Neuronal stem cell (in vitro differentiated cells): ENCODE results near the gene XIST.

Source experiments
- DNase-seq: peaks from one replicate; pipeline ENCODE4 v3.0.0-alpha.2; 2013; ENCODE audit warnings: low spot score
- H2AFZ ChIP-seq: one replicate; pipeline ENCODE4 v1.6.1; 2013; ENCODE audit warnings: mild to moderate bottlenecking, low read length, inconsistent platforms
- H2AK5ac ChIP-seq: 2 replicates; pipeline ENCODE4 v1.6.1; 2013; ENCODE audit warnings: low read depth, mild to moderate bottlenecking, inconsistent platforms, low read length, moderate library complexity, mixed read lengths
- H2BK120ac ChIP-seq: 2 replicates; pipeline ENCODE4 v1.6.1; 2013; ENCODE audit warnings: low read depth, mild to moderate bottlenecking, inconsistent platforms, low read length, moderate library complexity, mixed read lengths
- H2BK12ac ChIP-seq: one replicate; pipeline ENCODE4 v1.6.1; 2013; ENCODE audit warnings: low read length, inconsistent platforms
- H2BK15ac ChIP-seq: 2 replicates; pipeline ENCODE4 v1.6.1; 2013; ENCODE audit warnings: mild to moderate bottlenecking, low read length, inconsistent platforms, mixed read lengths
- H2BK5ac ChIP-seq: one replicate; pipeline ENCODE4 v1.6.1; 2013; ENCODE audit warnings: inconsistent platforms, mild to moderate bottlenecking, low read length, moderate library complexity
- H3K14ac ChIP-seq: one replicate; pipeline ENCODE4 v1.6.1; 2013; ENCODE audit warnings: low read length, inconsistent platforms
- H3K18ac ChIP-seq: 2 replicates; pipeline ENCODE4 v1.6.1; 2013; ENCODE audit warnings: low read length, inconsistent platforms
- H3K23ac ChIP-seq: 2 replicates; pipeline ENCODE4 v1.6.1; 2013; ENCODE audit warnings: low read depth, mild to moderate bottlenecking, mixed read lengths, low read length, inconsistent platforms; ENCODE audit not compliant: poor library complexity
- H3K27ac ChIP-seq: replicated peaks from 3 replicates; pipeline ENCODE4 v1.5.1; 2013; ENCODE audit warnings: low read length, inconsistent platforms
- H3K27me3 ChIP-seq, 3 experiments: 2 replicates each; pipeline ENCODE4 v1.6.1; 2013; ENCODE audit warnings: low read length in 3 of 3, mild to moderate bottlenecking in 2 of 3, inconsistent platforms in 1 of 3, low read depth in 1 of 3, mixed read lengths in 1 of 3, moderate library complexity in 1 of 3; ENCODE audit not compliant: control insufficient read depth in 3 of 3, insufficient read depth in 3 of 3
- H3K36me3 ChIP-seq, 2 donors: replicated peaks in 1 of 2; 2 replicates each; pipeline ENCODE4 v1.6.1; 2013; ENCODE audit warnings: low read length in 2 of 2; ENCODE audit not compliant: control insufficient read depth in 2 of 2, insufficient read depth in 2 of 2
- H3K4ac ChIP-seq: 2 replicates; pipeline ENCODE4 v1.6.1; 2013; ENCODE audit warnings: inconsistent platforms, mild to moderate bottlenecking, low read length, moderate library complexity
- H3K4me1 ChIP-seq, 2 donors: 1 replicate in 1 of 2; 2 replicates in 1 of 2; pipeline ENCODE4 v1.6.1; 2013; ENCODE audit warnings: low read length in 2 of 2, low read depth in 1 of 2; ENCODE audit not compliant: control insufficient read depth in 2 of 2, insufficient read depth in 1 of 2
- H3K4me2 ChIP-seq: one replicate; pipeline ENCODE4 v1.6.1; 2013; ENCODE audit warnings: mild to moderate bottlenecking, low read length, inconsistent platforms; ENCODE audit not compliant: insufficient read depth, poor library complexity, severe bottlenecking
- H3K4me3 ChIP-seq, 2 donors: 2 replicates each; pipeline ENCODE4 v1.5.1; 2013; ENCODE audit warnings: low read length in 2 of 2, mild to moderate bottlenecking in 2 of 2, inconsistent platforms in 1 of 2, moderate library complexity in 1 of 2
- H3K79me1 ChIP-seq: one replicate; pipeline ENCODE4 v1.6.1; 2013; ENCODE audit warnings: low read depth, mild to moderate bottlenecking, inconsistent platforms, low read length, moderate library complexity
- H3K9ac ChIP-seq: one replicate; pipeline ENCODE4 v1.6.1; 2013; ENCODE audit warnings: mild to moderate bottlenecking, low read depth, low read length, inconsistent platforms; ENCODE audit not compliant: poor library complexity
- H3K9me3 ChIP-seq, 2 donors: replicated peaks in 1 of 2; 2 replicates each; pipeline versions ENCODE3 to v1.6.1; 2013; ENCODE audit warnings: low read length in 2 of 2, mild to moderate bottlenecking in 2 of 2, inconsistent platforms in 1 of 2, low read depth in 1 of 2, mixed read lengths in 1 of 2, moderate library complexity in 1 of 2; ENCODE audit not compliant: control insufficient read depth in 2 of 2, insufficient read depth in 1 of 2
- H4K8ac ChIP-seq: one replicate; pipeline ENCODE4 v1.6.1; 2013; ENCODE audit warnings: low read depth, mild to moderate bottlenecking, inconsistent platforms, low read length, moderate library complexity
- H4K91ac ChIP-seq: one replicate; pipeline ENCODE4 v1.6.1; 2013; ENCODE audit warnings: low read length, low read depth, mild to moderate bottlenecking, inconsistent platforms; ENCODE audit not compliant: poor library complexity
- WGBS, 2 donors: extraction: QIAGEN DNeasy Blood & Tissue Kit; methylation state at CpG; one replicate each; pipeline ENCODE4 v1.1.7; 2013; ENCODE audit warnings: missing lambda C conversion rate in 2 of 2, mixed read lengths in 1 of 2; ENCODE audit not compliant: insufficient read length in 2 of 2, insufficient replicate concordance in 1 of 2; ENCODE audit errors: extremely low coverage in 2 of 2; 5-methylcytosine and 5-hydroxymethylcytosine counted together

The XIST gene

DNA sequence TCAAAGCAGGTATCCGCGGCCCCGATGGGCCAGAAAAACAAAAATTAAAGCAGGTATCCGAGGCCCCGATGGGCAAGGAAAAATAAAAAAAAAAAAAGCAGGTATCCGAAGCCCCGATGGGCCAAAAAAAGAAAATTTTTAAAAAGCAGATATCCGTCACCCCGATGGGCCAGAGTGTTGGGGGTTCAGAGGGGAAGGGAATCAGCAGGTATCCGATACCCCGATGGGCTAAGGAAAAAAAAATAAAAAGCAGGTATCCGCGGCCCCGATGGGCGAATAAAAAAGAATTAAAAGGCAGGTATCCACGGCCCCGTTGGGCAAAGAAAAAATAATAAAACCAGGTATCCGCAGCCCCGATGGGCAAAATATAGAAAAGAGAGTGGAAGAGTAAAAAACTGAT is 492 bp downstream of the XIST start:
- H3K4me2 ChIP-seq = no peak overlapping the region
- no peak overlapping the region for H3K23ac ChIP-seq
- no peak overlapping the region for H4K91ac ChIP-seq
- H3K27ac ChIP-seq = no peak overlapping the region
- no peak overlapping the region for H2AK5ac ChIP-seq
- H2BK12ac ChIP-seq = no peak overlapping the region
- H3K36me3 ChIP-seq = peaks cover 0 to 32% of the 10 kb centered on the region in 2 donors
- WGBS, 2 donors = no CpG with 5 or more reads among the region's 19 CpGs
- H2BK120ac ChIP-seq = no peak overlapping the region
- no peaks in the 10 kb centered on the region for H3K9me3 ChIP-seq
- H3K4me1 ChIP-seq = peaks cover 0 to 6% of the 10 kb centered on the region in 2 donors
- no peak overlapping the region for H3K18ac ChIP-seq
- no peaks in the 10 kb centered on the region for H3K79me1 ChIP-seq
- no peaks in the 10 kb centered on the region for H3K27me3 ChIP-seq
- no peak overlapping the region for H3K9ac ChIP-seq
- H3K4ac ChIP-seq = no peak overlapping the region
- DNase-seq = no peak
- H2BK5ac ChIP-seq = no peak overlapping the region
- no peak overlapping the region for H4K8ac ChIP-seq
- peak overlapping the region in 1 of 2 donors; percentile 64 for H3K4me3 ChIP-seq
- no peak overlapping the region for H3K14ac ChIP-seq
- no peak overlapping the region for H2AFZ ChIP-seq
- H2BK15ac ChIP-seq = no peak overlapping the region

DNA sequence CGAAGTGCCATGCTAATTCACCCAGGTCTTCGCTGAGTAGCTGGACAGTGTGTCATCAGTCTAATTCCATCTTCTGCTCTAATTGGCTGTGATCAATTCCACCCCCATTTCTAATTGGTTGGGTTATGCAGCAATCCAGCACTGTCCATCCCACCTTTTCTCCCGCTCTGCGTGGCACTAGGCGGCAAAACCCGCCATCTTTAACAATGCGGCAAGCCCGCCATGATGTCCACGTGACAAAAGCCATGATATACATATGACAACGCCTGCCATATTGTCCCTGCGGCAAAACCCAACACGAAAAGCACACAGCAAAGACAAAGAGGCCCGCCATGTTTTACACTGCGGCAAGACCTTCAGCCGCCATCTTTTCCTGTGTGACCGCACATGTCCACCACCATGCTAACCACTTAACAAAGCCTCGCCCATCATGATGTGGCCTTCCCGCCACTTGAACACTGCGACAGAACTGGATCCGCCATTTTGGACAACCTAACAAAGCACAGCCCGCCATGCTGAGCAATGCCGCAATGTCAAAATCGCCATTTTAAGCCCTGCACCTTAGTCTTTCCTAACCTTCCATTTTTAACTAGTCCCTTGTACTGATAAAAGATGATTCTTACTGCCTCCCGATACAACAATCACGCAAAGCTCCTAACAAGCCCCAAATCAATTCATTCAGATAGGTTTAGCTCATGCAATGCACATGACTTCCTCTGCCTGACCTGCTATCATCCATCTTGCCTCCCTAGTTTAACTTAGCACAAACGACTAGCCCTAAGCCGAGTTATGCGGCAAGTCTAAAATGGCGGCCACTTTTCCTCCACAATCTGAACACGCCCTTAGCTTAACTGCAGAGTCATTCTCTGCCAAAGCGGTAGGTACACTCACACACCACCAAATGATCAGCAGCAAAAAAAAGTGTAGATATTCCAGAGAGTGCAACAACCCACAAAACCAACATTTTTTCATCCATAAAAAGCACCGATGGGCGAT is 1.2 kb downstream of the XIST start:
- Histone ChIP-seq H3K18ac (no peak overlapping the region), H3K4me2 (no peak overlapping the region), H2BK120ac (no peak overlapping the region), H3K9me3 (no peaks in the 10 kb centered on the region), H3K4me3 (peak overlapping the region in 1 of 2 donors; percentile 70), H3K4ac (no peak overlapping the region), H3K14ac (no peak overlapping the region), H3K27me3 (no peaks in the 10 kb centered on the region), H2BK5ac (no peak overlapping the region), H2AK5ac (no peak overlapping the region), H3K9ac (no peak overlapping the region), H2BK15ac (no peak overlapping the region), H3K4me1 (peaks cover 0 to 12% of the 10 kb centered on the region in 2 donors), H3K79me1 (no peaks in the 10 kb centered on the region), H4K91ac (no peak overlapping the region), H2BK12ac (no peak overlapping the region), H2AFZ (peak overlapping the region; percentile 54), H3K36me3 (peaks cover 0 to 39% of the 10 kb centered on the region in 2 donors), H3K27ac (no peak overlapping the region), H4K8ac (no peak overlapping the region), H3K23ac (no peak overlapping the region)
- DNase-seq = no peak
- no CpG with 5 or more reads among the region's 33 CpGs for WGBS, 2 donors

DNA sequence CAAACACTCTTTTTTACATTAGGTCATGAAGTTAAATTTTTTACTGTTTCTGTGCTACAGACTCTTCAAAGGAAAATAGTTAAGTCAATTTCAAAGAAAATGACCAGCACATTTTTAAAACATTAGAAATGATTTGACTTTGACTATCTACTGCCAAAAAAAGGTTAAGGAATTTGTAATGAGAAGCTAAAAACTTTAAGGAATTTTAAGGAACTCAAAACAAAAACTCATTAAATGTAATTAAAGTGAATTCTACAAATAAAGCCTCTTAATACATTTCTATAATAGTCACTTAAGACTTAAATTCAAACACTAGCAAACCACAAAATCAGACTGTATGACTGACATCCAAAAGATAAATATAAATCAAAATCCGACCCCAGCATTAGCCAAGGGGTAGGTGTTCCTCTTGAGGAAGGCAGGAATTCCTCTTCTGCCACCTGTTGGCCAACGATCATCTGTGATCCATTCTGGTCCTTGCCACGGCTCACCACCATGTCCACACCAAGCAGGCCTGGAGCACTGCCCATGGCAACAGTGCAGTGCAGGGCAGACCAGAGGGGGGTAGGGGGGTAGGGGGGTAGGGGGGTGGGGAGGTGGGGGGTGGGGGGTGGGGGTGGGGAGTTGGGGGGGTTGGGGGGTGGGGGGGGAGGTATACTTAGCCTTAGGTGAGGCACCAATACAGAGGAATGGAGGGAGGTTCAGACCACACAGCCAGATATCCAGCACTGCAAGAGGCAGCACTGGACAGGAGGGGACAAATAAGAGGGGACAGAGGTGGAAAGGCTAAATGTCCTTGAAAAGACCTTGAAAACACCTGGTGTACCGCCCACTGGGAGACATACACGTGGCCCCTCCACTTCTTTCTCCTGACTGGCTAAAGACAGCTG is 2.1 kb downstream of the XIST start:
- H3K4ac ChIP-seq = no peak overlapping the region
- H3K4me3 ChIP-seq = peak overlapping the region in 1 of 2 donors; percentile 70
- peaks cover 0 to 48% of the 10 kb centered on the region in 2 donors for H3K36me3 ChIP-seq
- no peak overlapping the region for H4K91ac ChIP-seq
- H3K14ac ChIP-seq = no peak overlapping the region
- H2BK120ac ChIP-seq = no peak overlapping the region
- no peak overlapping the region for H2BK5ac ChIP-seq
- H3K9ac ChIP-seq = no peak overlapping the region
- no peaks in the 10 kb centered on the region for H3K27me3 ChIP-seq
- whole genome bisulfite sequencing, 2 donors = no CpG with 5 or more reads among the region's 5 CpGs
- no peaks in the 10 kb centered on the region for H3K9me3 ChIP-seq
- no peak overlapping the region for H3K18ac ChIP-seq
- no peak for DNase-seq
- no peak overlapping the region for H2BK15ac ChIP-seq
- H3K79me1 ChIP-seq = no peaks in the 10 kb centered on the region
- H3K4me1 ChIP-seq = peaks cover 0 to 12% of the 10 kb centered on the region in 2 donors
- no peak overlapping the region for H2AK5ac ChIP-seq
- no peak overlapping the region for H3K23ac ChIP-seq
- no peak overlapping the region for H2AFZ ChIP-seq
- no peak overlapping the region for H2BK12ac ChIP-seq
- no peak overlapping the region for H3K27ac ChIP-seq
- no peak overlapping the region for H4K8ac ChIP-seq
- no peak overlapping the region for H3K4me2 ChIP-seq
